Right forelimb (tissue), 1 donor: ENCODE results near the gene CCDC136.

Experiments used
- DNase-seq: peaks from one replicate; pipeline ENCODE4 v3.0.0-alpha.2; 2018

CCDC136 gene

DNA sequence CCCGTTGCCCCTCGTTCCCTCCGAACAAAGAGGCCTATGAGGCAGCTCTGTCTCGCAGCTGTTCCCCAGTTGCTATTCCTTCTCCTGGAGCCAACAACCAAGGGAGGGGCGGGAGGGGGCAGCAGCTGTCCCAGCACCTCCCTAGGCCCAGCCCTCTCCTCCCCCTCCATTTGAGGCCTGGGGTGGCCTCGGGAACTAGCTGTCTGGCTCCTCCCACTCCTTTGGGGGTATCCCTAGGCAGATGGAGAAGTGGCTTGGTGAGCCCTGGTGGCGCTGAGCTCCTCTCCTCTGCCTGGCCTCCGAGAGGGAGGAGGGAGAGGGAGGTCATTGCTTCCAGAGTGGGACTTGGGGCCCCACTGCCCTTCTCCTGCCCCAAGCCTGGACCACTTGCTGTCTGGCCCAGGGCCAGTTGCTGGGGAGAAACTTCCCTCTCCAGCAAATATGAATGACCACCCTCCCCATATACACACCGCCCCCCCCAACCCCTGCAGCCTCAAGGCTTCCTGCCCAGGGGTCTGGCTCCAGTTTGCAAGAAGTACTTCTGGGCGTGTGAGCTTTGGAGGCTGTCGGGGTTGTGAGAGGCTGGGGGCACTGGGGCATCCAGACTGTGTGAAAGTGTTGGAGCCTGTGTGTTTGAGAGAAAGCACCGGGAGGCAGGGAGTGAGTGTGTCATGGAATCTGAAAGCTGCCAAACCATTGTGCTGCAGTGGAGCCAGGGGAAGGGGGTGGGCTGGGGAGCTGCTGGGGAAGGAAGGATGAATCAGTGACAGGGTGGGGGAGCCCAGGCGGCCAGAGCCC is 41.6 kb downstream of the CCDC136 start:
- peak; percentile 91 for DNase-seq

DNA sequence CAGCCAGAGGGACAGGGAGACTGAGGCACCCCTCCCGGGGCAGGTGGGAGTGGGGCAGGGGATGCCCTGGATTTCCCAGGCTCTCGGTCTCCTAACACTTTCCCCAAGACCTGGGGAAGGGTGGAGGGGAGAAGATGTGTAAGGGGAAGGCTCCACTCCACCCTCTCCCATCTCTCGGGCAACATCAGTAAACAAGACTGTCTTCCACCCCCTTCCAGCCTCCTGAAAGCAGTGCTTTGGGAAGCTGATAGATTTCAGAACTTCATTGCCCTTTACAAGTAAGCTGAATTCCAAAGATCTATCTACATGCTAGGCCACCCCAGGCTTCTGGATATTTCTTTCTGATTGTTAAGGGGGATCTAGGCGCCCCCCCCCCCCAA is 42.2 kb downstream of the CCDC136 start:
- DNase-seq = no peak

DNA sequence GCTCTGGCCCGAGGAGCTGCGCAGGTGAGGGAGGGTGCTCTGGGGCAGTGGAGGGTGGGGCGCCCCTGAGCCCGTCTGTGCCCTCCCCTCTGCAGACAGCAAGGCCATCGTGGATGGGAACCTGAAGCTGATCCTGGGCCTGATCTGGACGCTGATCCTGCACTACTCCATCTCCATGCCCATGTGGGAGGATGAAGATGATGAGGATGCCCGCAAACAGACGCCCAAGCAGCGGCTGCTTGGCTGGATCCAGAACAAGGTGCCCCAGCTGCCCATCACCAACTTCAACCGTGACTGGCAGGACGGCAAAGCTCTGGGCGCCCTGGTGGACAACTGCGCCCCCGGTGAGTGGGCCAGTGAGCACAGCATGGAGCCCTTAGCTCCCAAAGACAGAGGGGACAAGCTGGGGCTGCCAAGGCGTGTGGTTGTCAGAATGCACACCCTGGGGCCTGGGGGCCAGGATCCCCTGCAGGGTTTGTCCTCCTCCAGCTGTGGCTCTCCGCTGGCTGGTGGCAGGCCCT is 43.5 kb downstream of the CCDC136 start:
- no peak for DNase-seq

DNA sequence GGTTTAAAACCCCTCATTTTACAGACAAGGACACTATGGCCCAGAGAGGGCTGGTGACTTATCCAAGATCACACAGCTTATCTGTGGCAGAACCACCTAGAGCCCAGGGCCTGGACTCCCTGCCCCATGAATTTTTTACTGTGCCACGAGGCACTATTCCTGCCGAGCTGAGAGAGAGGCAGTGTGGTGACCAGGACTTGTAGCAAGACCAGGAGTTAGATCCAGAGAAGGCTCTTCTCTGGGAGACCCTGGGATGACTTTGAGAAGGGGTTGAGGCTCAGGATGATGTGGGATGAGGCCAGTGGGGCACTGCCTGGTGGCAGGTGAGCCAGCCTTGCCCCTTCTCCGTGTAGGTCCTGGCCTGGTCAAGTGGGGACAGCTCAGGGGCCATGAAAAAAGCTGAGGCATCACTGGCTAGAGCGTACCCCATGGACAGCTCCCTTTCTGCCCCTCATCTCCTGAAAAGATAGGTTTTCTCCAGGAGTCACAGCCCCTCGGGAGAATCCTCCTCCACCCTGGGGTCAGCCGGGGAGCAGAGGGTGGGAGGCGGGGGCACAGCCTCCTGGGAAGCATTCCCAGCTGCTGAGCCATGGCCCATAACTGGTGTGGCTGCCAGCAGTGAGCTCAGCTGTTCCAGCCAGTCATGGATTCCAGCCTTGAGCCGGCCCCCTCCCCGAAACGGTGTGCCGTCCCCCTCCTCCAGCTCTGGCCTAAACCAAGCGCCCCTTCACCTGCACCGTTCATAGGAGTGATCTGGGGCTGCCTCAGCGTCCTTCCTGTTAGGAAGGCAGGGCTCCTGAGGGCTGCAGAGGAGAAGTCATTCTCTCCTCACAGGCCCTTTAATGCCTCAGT is 44.2 kb downstream of the CCDC136 start:
- DNase-seq = peak; percentile 72

DNA sequence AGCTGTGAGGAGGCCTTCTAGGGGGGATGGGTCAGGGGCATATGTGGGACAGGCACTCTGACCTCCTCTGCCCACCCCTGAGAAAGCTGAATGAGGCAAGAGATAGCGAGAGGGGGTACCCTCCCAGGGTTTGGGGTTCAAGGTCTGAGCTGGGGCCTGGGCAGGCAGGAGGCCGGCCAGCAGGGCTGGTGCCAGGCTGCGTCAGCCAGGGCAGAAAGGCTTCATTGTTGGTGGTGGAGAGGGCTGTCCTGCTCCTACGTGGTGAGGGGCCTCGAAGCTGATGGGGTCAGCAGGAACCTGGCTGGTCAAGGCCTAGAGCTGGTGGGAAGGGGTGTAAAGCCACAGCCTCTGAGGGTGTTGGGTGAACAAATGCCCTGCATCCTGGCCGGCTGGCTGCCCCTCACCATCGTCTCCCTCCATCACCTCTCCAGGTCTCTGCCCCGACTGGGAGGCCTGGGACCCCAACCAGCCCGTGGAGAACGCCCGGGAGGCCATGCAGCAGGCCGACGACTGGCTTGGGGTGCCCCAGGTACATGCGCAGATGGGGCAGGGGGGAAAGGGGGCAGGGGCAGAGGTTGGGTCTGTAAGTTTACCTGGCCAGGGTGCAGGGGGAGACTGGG is 45.1 kb downstream of the CCDC136 start:
- no peak for DNase-seq

DNA sequence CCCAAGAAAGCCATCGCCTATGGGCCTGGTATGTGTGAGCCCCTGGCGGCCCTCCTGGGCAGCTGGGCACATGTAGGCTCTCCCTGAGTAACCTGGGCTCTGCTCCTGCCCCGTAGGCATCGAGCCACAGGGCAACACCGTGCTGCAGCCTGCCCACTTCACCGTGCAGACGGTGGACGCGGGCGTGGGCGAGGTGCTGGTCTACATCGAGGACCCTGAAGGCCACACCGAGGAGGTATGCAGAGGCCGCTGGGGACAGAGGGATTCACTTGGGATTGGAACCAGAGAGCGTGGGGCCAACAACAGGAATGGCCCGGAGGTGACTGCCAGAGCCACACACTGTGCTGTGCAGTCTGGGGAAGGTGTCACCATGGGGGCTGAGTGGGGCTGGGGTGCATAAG is 45.8 kb downstream of the CCDC136 start:
- DNase-seq = no peak

DNA sequence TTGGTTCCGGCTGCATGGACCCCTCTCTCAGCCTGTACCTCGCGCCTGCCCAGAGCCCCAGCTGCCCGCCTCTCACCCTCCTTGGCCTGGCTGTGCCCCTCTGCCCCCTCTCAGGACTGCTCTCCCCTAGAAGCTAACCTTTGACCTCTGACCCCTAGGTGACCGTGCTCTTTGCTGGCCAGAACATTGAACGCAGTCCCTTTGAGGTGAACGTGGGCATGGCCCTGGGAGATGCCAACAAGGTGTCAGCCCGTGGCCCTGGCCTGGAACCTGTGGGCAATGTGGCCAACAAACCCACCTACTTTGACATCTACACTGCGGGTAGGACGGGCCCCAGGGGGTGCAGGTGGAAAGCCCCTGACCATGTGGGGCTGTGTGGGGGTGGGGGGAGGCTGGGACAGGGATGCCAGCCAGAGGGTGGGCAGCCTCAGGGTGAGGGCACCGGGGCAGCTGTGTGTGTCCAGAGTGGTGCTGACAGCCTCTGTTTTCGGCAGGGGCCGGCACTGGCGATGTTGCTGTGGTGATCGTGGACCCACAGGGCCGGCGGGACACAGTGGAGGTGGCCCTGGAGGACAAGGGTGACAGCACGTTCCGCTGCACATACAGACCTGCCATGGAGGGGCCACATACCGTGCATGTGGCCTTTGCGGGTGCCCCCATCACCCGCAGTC is 46.5 kb downstream of the CCDC136 start:
- DNase-seq = no peak

DNA sequence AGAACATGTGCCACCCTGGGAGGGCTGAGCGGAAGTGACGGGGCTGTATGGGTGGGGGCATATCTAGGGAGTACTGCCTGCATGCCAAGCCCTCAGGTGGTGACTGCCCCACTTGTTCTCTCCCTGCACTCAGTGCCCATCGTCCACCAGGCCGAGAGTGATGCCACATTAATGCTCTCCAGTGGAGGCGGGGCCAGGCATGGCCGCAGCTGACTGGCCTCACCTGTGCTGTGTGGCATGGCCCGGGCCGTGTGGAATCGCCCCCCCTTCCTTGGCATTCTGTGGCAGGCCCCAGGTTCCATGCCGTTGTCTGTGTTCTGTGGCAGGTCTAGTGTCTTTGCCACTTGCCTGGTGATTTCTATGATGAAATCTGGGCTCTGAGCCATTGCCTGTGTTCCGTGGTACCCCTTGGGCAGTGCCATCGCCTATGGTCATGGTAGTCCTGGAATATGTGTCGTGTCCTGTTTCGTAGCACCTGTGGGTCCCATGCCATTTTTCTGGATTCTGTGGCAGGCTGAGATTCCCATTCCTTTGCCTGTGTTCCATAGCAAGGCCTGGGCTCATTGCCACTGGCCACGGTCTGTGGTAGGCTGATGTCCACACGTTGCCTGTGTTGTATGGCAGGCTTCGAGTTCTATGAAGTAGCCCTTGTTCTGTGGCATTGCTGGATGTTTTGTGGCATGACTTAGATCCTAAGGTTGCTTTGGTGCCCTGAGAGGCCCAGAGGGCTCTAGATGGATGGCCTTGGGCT is 47.4 kb downstream of the CCDC136 start:
- no peak for DNase-seq

DNA sequence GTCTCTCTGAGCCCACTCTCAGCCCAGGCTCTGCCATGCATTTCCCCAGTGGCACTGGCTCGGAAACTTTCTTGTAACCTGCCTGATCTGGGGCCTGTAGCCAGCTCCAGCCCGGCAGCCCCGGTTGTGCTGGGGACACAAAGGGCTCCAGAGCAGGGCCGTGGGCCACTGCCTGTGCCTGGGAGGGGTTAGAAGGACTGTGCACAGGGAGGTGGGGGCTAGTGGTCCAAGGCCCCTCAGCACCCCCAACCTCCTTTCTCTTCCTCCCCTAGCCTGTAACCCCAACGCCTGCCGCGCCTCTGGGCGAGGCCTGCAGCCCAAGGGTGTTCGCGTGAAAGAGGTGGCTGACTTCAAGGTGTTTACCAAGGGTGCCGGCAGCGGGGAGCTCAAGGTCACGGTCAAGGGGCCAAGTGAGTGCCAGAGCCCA is 48.0 kb downstream of the CCDC136 start:
- DNase-seq = no peak

DNA sequence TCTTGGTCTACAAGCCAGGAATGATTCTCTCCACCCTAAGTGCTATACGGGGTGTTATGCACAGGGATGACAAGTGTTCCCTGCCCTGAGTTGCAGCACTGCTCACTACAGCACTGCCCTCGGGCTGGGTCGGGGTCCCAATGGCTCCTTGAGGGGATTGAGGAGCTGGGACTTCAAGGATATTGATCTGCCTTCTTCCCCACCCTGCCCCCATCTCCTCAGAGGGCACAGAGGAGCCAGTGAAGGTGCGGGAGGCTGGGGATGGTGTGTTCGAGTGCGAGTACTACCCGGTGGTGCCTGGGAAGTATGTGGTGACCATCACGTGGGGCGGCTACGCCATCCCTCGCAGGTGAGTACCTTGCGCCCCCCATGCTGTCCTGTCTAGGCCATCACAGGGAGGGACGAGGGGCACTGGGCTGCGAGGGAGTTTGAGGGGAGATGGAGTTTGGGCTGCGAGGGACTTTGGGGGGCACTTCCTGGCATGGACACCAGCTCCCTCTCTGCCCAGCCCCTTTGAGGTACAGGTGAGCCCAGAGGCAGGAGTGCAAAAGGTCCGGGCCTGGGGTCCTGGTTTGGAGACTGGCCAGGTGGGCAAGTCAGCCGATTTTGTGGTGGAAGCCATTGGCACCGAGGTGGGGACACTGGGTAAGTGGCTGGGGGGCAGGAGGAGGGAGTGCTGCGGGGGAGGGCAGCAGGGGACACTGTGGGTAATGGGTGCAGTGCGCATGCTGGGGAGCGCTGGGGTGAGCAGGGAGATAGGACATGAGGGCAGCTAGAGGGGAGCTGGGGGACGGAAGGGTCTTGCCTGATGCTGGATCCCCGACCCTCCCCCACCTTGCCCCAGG is 48.8 kb downstream of the CCDC136 start:
- DNase-seq = no peak

DNA sequence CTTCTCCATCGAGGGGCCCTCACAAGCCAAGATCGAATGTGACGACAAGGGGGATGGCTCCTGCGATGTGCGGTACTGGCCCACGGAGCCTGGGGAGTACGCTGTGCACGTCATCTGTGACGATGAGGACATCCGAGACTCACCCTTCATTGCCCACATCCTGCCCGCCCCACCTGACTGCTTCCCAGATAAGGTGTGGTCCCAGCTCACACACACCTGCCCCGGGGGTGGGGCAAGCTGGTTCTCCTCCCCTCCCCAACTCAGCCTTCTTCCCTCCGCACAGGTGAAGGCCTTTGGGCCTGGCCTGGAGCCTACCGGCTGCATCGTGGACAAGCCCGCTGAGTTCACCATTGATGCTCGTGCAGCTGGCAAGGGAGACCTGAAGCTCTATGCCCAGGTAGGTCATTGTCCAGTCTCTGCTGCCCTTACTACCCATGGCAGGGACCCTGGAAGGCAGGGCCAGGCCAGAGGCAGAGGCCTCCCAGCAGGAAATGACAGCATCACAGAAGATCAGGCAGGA is 49.5 kb downstream of the CCDC136 start:
- DNase-seq = no peak

DNA sequence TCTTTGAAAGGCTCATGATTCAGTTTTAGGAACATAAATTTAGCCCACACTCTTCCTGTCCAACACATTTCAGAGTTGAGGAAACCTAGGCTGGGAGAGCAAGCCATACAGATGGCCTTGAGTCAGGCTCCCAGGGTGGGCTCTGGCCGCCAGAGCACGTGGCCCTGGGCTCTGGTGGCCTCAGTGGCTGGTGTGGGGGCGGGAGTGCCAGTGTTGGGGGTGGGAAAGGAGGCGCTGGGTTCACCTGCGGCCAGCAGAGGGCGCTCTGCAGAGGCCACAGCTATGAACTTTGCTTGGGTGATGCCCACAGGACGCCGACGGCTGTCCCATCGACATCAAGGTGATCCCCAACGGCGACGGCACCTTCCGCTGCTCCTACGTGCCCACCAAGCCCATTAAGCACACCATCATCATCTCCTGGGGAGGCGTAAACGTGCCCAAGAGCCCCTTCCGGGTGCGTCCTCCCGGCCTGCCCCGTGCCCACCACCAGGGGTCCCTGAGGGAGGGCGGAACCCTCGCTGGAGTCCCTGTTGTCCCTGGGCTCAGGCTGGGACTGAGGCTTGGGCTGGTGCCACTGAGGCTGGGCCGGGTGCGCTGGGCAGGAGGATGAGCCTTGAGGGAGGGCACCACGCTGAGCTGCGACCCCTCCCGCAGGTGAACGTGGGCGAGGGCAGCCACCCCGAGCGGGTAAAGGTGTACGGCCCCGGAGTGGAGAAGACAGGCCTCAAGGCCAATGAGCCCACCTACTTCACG is 50.3 kb downstream of the CCDC136 start:
- no peak for DNase-seq

DNA sequence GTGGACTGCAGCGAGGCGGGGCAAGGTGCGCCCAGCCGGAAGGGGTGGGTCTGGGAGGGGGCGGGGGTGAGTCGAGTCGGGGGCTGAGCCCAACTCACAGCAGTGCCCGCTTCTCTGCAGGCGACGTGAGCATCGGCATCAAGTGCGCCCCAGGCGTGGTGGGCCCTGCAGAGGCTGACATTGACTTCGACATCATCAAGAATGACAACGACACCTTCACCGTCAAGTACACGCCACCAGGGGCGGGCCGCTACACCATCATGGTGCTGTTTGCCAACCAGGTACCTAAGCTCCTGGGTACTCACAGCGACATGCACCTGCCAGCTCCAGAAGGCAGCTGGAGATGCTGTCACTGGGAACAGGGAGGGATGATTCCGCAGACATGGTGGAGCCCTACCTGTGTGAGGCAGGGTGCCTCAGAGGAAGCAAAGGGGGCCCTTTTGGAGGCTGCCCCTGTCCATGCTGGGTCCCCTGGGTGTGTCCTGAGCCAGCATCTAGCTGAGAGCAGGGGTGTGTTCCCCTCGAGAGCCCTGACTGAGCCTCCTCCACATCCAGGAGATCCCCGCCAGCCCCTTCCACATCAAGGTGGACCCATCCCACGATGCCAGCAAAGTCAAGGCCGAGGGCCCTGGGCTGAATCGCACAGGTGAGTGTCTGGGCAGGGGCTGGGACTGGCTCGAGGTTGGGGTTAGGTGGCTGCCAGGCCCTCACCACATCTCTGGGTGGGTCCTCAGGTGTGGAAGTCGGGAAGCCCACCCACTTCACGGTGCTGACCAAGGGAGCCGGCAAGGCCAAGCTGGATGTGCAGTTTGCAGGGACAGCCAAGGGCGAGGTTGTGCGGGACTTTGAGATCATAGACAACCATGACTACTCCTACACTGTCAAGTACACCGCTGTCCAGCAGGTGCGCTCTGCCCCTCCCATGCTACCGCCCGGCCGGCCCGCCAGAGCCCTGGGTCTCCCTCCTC is 51.2 kb downstream of the CCDC136 start:
- DNase-seq = no peak

DNA sequence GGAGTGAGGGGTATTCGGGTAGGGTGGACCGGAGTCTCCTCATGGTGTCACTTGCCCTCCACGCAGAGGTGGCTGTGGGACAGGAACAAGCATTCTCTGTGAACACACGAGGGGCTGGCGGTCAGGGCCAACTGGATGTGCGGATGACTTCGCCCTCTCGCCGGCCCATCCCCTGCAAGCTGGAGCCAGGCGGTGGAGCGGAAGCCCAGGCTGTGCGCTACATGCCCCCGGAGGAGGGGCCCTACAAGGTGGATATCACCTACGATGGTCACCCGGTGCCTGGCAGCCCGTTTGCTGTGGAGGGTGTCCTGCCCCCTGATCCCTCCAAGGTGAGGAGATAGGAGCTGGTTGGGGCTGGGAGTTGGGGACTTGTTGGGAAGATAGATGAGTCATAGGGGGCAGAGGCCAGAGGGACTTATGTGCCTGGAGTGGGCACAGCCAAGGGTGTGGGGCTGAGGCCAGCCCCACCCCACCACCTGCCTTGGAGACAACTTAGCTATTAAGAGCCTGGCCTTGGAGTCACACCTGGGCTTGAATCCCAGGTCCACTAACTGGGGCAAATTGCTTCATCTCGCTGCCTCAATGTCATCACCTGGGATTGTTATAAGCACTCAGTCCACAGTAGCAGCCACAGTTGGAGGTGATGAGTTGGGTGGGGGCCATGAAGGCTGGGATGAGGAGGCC is 52.3 kb downstream of the CCDC136 start:
- DNase-seq = no peak

DNA sequence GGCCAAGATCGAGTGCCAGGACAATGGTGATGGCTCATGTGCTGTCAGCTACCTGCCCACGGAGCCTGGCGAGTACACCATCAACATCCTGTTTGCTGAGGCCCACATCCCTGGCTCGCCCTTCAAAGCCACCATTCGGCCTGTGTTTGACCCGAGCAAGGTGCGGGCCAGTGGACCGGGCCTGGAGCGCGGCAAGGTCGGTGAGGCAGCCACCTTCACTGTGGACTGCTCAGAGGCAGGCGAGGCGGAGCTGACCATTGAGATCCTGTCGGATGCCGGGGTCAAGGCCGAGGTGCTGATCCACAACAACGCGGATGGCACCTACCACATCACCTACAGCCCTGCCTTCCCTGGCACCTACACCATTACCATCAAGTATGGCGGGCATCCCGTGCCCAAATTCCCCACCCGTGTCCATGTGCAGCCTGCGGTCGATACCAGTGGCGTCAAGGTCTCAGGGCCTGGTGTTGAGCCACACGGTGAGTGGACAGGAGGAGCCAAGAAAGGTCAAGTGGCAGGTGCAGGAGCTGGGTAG is 53.1 kb downstream of the CCDC136 start:
- DNase-seq = no peak

DNA sequence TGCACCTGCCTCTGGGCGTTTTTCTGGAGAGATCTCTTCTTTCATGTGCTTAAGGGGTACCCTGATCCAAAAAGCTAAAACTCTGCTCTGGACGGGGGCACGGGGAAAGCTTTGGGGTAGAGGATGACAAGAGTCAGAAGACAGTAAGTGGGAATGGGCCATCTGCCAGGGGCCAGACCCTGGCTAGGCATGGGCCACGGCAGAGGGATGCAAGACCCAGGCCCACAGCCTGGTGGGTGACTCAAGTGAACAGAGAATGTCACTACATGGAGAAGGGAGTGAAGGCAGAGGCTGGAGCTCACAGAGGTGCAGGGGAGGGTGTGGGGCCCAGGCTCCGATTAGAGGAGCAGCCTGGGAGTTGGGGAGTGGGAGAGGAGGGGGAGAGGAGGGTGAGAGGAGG is 53.7 kb downstream of the CCDC136 start:
- DNase-seq = no peak

DNA sequence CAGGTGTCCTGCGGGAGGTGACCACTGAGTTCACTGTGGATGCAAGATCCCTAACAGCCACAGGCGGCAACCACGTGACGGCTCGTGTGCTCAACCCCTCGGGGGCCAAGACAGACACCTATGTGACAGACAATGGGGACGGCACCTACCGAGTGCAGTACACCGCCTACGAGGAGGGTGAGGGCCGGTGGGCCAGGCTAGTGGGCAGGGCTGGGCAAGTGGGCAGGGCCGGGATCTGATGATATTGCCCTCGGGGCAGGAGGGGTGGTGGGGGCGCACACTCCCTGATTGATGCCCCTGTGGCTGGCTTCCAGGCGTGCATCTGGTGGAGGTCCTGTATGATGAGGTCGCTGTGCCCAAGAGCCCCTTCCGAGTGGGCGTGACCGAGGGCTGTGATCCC is 54.2 kb downstream of the CCDC136 start:
- no peak for DNase-seq
